Measurements from ENCODE around the gene PGR.

The PGR gene

GRCh38 chr11:100984668-100985067, 144.9 kb downstream of the PGR start:
- DNase-seq (ENCODE audit: low read depth), result no peak
- no peak for TF ChIP-seq CTCF (IDR thresholded peaks at IDR 0.05; ENCODE audit: control insufficient read depth, insufficient read depth, low read depth, low read length, missing control alignments)
- no peak overlapping the region for H3K4me3 ChIP-seq (ENCODE audit: control insufficient read depth, low read depth, low read length)

- TF ChIP-seq CTCF (IDR thresholded peaks at IDR 0.05; ENCODE audit: control insufficient read depth, insufficient read depth, low read depth, low read length, missing control alignments), result no peak
- no peak for DNase-seq (ENCODE audit: low read depth)
- no peak overlapping the region for H3K4me3 ChIP-seq (ENCODE audit: control insufficient read depth, low read depth, low read length)
These were observed 148.3 kb downstream of the PGR start for GRCh38 chr11:100981196-100981824.

- no peak for TF ChIP-seq CTCF (IDR thresholded peaks at IDR 0.05; ENCODE audit: control insufficient read depth, insufficient read depth, low read depth, low read length, missing control alignments)
- H3K4me3 ChIP-seq (ENCODE audit: control insufficient read depth, low read depth, low read length), result no peak overlapping the region
- no peak for DNase-seq (ENCODE audit: low read depth)
These were observed 149.5 kb downstream of the PGR start for GRCh38 chr11:100980156-100980555.
